Ishikawa (cell line): ENCODE measurements around the gene CNTNAP1.

Experiments used
- CEBPB ChIP-seq: IDR thresholded peaks from 2 replicates; pipeline ENCODE4 v1.6.1; 2012
- EGR1 ChIP-seq: IDR thresholded peaks from 2 replicates; pipeline ENCODE4 v1.6.1; 2012
- EP300 ChIP-seq: IDR thresholded peaks from 2 replicates; pipeline ENCODE4 v1.6.1; 2012; ENCODE audit warnings: borderline replicate concordance
- FOXM1 ChIP-seq: IDR thresholded peaks from 2 replicates; pipeline ENCODE4 v1.6.1; 2012; ENCODE audit warnings: low read depth, borderline replicate concordance
- RAD21 ChIP-seq: IDR thresholded peaks from 2 replicates; pipeline ENCODE4 v1.6.1; 2012; ENCODE audit warnings: low read depth
- TAF1 ChIP-seq: IDR thresholded peaks from 2 replicates; pipeline ENCODE4 v1.6.1; 2012; ENCODE audit warnings: low read depth, mild to moderate bottlenecking
- TCF12 ChIP-seq: IDR thresholded peaks from 2 replicates; pipeline ENCODE4 v1.6.1; 2012; ENCODE audit warnings: low read depth
- TF ChIP-seq, protein P1 (sequence below): IDR thresholded peaks from 2 replicates; pipeline ENCODE4 v1.6.1; 2012; ENCODE audit warnings: low read depth, mild to moderate bottlenecking
- TF ChIP-seq, protein P2 (sequence below): IDR thresholded peaks from 2 replicates; pipeline ENCODE4 v1.6.1; 2012

DNA sequence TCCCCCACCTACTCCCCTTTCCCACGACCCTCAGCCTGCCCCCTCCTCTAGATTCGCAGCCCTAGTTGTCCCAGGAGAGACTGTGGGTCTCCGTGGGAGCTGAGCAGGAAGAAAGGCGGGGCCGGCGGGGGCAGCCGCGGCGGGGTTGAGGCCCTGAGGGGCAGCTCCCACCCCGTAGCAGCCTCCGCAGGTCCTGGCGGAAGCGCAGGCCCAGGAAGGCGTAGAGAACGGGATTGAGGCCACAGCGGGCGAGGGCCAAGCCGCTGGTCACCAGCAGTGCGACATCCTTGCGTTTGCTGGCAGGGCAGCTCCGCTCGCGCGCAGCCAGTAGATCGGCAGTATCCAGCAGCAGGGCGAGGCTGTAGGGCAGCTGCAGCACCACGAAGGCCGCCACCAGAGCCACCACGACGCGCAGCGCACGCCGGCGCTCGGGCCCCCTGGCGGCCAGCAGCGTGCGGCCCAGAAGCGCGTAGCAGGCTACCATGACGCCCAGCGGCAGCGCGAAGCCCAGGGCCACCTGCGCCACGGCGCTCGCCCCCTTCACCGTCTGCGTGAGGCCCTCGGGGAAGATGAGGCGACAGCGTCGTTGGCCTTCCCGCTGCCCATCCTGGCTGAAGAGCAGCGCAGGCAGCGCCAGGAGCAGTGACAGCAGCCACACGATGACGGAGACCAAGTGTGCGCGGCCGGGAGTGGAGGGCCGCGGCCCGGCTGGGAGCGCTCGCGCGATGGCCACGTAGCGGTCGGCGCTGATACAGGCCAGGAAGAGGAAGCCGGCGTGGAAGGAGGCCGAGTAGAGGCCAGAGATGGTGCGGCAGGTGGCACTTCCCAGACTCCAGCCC, 2.6 kb upstream of the CNTNAP1 start:
- TF ChIP-seq RAD21 (peak; percentile 43; the same call in 1 of the 2 replicates), EP300 (no peak), TCF12 (no peak), EGR1 (no peak), CEBPB (no peak), FOXM1 (no peak), TAF1 (no peak)
- TF ChIP-seq, protein P1, sequence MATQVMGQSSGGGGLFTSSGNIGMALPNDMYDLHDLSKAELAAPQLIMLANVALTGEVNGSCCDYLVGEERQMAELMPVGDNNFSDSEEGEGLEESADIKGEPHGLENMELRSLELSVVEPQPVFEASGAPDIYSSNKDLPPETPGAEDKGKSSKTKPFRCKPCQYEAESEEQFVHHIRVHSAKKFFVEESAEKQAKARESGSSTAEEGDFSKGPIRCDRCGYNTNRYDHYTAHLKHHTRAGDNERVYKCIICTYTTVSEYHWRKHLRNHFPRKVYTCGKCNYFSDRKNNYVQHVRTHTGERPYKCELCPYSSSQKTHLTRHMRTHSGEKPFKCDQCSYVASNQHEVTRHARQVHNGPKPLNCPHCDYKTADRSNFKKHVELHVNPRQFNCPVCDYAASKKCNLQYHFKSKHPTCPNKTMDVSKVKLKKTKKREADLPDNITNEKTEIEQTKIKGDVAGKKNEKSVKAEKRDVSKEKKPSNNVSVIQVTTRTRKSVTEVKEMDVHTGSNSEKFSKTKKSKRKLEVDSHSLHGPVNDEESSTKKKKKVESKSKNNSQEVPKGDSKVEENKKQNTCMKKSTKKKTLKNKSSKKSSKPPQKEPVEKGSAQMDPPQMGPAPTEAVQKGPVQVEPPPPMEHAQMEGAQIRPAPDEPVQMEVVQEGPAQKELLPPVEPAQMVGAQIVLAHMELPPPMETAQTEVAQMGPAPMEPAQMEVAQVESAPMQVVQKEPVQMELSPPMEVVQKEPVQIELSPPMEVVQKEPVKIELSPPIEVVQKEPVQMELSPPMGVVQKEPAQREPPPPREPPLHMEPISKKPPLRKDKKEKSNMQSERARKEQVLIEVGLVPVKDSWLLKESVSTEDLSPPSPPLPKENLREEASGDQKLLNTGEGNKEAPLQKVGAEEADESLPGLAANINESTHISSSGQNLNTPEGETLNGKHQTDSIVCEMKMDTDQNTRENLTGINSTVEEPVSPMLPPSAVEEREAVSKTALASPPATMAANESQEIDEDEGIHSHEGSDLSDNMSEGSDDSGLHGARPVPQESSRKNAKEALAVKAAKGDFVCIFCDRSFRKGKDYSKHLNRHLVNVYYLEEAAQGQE, result no peak
- TF ChIP-seq, protein P2, sequence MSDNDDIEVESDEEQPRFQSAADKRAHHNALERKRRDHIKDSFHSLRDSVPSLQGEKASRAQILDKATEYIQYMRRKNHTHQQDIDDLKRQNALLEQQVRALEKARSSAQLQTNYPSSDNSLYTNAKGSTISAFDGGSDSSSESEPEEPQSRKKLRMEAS, result peak; percentile 92
